Mesenchymal stem cell (in vitro differentiated cells and primary cell): ENCODE measurements around the gene ADIPOR1. TPM values are rescaled to one million over a fixed set of nuclear protein-coding genes. Genes with fewer than 3 reads are reported as not detected.

Experiments used
- small RNA-seq: library from polyadenylated mRNA; stranded (forward); fragments of <200 nt; extraction: miRNeasy Mini kit (QIAGEN cat#:217004); gene quantifications from one replicate; pipeline ENCODE3, GENCODE V24; 2013; ENCODE audit warnings: low read depth

The ADIPOR1 gene

Small RNA genes lying within 50 kb of the gene (small RNA-seq; reads per million reads assigned to genes)
- not detected for gene RF00019
